PFSK-1 (cell line): ENCODE data around the gene LBHD1.

Experiments
- FOXP2 ChIP-seq: optimal IDR thresholded peaks from 2 replicates; pipeline ENCODE3; 2011; ENCODE audit warnings: borderline replicate concordance, control low read depth, inconsistent platforms; ENCODE audit not compliant: insufficient read depth; ENCODE audit errors: extremely low read length, extremely low read depth
- POLR2AphosphoS5 ChIP-seq: IDR thresholded peaks from 2 replicates; pipeline ENCODE4 v1.6.1; 2012; ENCODE audit warnings: low read depth, mild to moderate bottlenecking, control low read depth, low read length, moderate library complexity
- SIN3A ChIP-seq: IDR thresholded peaks from 2 replicates; pipeline ENCODE4 v1.6.1; 2012; ENCODE audit warnings: mild to moderate bottlenecking, low read length, moderate library complexity, borderline replicate concordance; ENCODE audit not compliant: insufficient read depth
- TAF1 ChIP-seq: IDR thresholded peaks from 2 replicates; pipeline ENCODE4 v1.6.1; 2012; ENCODE audit warnings: low read length, control low read depth, borderline replicate concordance; ENCODE audit not compliant: insufficient read depth
- TF ChIP-seq, protein P1 (sequence below), 2 experiments: IDR thresholded peaks; 2 replicates each; pipeline versions ENCODE4 v1.6.1 to v1.8.0; 2011 to 2012; ENCODE audit warnings: low read depth in 2 of 2, low read length in 2 of 2, control low read depth in 1 of 2, inconsistent platforms in 1 of 2, mild to moderate bottlenecking in 1 of 2, moderate library complexity in 1 of 2; ENCODE audit not compliant: insufficient read depth in 1 of 2

- TF ChIP-seq SIN3A: peak; percentile 69; the same call in 1 of the 2 replicates
- peak; percentile 84 for TF ChIP-seq POLR2AphosphoS5
- TF ChIP-seq, protein P1, sequence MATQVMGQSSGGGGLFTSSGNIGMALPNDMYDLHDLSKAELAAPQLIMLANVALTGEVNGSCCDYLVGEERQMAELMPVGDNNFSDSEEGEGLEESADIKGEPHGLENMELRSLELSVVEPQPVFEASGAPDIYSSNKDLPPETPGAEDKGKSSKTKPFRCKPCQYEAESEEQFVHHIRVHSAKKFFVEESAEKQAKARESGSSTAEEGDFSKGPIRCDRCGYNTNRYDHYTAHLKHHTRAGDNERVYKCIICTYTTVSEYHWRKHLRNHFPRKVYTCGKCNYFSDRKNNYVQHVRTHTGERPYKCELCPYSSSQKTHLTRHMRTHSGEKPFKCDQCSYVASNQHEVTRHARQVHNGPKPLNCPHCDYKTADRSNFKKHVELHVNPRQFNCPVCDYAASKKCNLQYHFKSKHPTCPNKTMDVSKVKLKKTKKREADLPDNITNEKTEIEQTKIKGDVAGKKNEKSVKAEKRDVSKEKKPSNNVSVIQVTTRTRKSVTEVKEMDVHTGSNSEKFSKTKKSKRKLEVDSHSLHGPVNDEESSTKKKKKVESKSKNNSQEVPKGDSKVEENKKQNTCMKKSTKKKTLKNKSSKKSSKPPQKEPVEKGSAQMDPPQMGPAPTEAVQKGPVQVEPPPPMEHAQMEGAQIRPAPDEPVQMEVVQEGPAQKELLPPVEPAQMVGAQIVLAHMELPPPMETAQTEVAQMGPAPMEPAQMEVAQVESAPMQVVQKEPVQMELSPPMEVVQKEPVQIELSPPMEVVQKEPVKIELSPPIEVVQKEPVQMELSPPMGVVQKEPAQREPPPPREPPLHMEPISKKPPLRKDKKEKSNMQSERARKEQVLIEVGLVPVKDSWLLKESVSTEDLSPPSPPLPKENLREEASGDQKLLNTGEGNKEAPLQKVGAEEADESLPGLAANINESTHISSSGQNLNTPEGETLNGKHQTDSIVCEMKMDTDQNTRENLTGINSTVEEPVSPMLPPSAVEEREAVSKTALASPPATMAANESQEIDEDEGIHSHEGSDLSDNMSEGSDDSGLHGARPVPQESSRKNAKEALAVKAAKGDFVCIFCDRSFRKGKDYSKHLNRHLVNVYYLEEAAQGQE (IDR thresholded peaks at IDR 0.05; ENCODE audit: insufficient read depth in 1 of 2, low read depth in 2 of 2, low read length in 2 of 2): peak in 1 of 2 experiments; percentile 59; a peak in 1 of 4 replicates
- peak; percentile 92 for TF ChIP-seq TAF1
- no peak for TF ChIP-seq FOXP2
Measured at GRCh38 chr11:62671608-62672389, at the start of gene LBHD1, which contains the start of gene UQCC3.
